Measurements from ENCODE around the gene ST8SIA3.

Gene ST8SIA3, protein sequence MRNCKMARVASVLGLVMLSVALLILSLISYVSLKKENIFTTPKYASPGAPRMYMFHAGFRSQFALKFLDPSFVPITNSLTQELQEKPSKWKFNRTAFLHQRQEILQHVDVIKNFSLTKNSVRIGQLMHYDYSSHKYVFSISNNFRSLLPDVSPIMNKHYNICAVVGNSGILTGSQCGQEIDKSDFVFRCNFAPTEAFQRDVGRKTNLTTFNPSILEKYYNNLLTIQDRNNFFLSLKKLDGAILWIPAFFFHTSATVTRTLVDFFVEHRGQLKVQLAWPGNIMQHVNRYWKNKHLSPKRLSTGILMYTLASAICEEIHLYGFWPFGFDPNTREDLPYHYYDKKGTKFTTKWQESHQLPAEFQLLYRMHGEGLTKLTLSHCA

DNA sequence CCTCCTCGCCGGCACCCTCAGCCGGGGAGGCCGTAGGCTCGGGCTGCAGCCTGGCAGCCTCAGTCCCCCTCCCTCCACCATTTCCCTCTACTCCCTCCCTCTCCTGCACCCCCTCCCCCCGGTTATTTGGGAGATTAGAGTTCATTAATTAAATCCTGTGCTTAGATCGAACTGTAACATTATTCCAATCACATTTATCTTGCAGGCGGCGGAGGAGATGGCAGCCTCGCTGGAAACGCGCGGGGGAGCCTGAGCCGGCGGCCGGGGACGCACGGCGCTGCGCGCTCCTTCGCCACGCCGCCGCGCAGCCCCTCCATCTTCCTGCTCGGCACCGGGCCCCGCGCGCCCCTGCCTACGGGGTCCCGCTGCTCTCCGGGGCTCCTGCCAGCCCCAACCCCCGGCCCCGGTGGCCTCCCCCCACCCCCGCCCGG is at the start of gene ST8SIA3:
Gene ST8SIA3, plus strand, starts transcription at position 287 of the 431 bp plus-strand sequence. CDS start 290 bp downstream, outside the sequence.
- no peak for DNase-seq

DNA sequence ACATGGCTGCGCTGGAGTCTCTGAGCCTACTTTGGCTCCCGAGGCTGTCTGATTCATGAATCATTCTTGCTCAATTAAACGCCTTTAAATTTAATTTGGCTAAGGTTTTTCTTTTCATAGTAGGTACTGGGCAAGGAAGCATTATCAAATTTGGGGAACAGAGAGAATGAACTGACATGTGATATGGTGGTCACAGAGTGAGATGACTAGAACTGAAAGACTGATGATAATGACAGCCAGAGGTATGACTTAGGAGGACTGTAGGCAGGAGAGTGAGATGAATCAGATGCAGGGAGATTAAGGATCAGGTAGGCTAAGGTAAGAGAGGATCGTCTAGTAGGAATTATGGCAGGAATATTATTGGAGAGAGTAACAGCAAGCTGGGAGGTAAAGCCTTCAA is 40.9 kb upstream of the ST8SIA3 start:
- DNase-seq = no peak

DNA sequence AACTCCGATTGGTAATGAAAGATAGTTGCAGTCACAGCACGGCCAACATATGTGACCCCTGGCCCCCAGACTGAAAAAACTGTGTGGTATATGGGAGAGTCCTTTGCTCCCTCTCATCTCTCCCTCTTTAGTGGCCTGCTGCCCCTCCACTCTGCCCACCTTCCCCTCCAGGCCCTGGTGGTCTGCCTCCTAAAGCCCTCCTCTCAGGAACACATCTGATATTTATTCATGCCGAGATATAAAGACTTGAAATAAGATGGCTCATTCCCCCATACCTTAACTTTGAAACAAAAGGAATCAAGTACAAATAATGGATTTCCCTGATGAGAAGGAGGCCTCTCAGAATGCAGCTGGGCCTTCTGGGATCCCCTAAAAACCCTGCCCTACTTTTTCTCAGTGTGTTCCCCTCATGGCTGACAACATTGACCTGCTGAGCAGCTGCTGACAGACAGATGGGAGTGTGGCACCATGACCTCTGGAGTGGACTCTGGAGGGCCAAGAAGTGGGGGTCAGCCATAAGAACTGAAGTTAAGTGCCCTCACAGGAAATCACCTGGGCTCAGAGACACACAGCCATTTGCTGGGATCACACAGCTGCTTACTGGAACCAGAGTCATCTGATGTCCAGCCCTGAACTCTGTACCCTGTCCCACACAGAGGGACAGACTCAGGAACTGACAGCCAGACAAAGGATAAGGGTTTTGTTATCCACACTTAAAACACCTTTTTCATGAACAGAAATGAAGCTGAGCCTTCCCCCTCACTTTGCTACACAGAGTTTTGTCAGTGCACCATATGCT is 39.8 kb upstream of the ST8SIA3 start:
- no peak for DNase-seq

DNA sequence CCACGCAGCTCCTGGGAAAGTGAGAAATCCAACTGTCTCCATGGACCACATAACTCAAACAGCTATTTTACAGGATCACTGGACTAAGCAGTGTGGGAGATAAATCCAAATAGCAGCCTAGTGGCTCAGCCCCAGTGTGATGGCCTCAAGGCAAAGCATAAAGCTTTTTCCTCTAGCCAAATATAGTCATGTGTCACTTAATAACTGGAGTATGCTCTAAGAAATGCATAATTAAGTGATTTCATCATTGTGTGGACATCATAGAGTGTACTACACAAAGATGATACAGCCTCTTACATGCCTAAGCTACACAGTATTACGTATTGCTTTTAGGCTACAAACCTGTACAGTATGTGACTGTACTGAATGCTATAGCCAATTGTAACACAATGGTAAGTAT is 31.8 kb upstream of the ST8SIA3 start:
- no peak for DNase-seq

DNA sequence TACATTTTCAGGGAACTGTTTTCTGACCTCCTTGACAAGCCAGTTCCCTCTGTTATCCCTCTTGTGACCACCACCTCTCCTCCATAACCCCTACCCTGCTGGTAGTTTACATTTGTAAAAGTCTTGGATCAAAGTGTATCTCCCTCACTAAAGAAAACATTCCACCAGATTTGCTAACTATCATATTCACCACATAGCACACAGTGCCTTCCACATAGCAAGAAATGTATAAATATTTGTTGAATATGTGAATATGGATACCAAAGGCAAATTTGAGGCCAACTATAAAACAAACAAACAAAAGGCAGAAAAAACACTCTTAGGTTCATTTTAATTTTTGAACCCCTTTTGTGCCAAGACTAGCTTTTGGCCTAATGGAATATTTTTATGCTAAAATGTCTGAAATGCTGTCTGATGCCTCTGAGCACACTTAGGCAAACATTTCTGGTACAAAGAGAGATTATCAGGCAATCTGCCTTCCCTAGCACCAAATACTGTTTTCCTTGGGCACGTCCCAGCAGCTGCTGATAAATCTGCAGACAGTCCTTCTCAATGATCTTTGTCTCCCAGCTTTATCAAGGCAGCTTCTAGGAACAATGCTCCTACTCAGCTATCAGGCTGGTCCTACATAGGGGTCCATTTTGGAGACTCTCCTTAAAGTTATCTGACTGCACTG is 26.7 kb upstream of the ST8SIA3 start:
- no peak for DNase-seq

DNA sequence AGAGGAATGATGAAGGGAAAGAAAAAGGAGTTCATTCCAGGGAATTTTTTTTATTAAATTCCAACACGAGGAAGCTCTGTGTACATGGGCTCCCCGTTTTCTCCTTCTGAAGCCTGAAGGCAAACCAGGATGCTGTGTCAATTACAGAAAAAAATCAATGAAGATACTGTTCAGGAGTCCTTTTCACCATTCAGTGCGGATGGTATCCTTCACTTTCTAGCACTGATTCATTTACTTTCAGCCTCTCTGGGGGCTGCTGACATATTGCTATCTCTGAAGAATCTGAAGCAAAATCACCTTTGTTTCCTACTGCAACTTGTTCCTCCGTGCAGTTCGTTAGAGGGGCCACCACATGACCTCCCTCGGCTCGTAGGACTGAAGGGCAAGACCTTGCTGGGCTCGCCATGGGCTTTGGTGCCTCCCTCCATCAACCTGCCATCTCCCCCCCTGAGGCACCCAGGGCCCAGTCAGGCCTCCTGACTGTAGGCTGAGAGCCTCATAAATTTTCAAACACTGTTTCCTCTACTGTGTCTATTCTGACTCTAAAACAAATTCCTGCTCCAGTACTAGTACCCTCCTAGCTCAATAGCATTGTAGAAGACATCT is 25.5 kb upstream of the ST8SIA3 start:
- no peak for DNase-seq

DNA sequence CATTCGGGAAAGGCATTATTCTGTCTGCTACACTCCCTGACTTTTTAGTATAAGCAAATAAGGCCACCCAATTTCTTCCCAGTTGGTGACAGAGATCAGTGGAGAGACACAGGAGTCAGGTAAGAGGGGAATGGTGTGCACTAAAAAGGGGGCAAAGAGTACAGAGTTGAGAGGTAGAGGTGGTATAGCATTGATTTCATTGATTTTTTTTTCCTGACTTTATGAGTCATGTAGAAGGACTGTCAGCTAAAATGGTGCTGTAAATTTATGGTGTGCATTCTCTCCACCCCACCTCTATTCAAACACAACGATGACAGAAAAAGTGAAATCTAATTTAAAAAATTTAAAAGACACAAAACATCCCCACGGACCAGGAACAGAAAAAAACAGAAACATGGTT is 23.7 kb upstream of the ST8SIA3 start:
- no peak for DNase-seq

DNA sequence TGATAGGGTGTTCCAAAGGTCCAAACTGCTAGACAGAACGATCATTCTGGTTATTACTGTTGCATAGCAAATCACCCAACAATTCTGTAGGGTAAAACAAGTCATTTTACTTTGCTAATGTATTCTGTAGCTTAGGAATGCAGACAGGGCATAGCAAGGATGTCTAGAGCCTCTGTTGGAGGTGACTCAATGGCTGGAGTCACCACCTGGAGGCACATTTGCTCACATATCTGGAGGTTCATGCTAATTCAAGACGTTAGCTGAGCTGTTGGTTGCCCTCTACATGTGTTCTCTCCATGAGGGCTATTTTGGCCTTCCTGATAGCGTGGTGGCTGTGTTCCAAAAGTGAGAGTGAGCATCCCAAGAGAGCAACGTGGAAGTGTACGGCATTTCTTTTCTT is 22.5 kb upstream of the ST8SIA3 start:
- DNase-seq = no peak

DNA sequence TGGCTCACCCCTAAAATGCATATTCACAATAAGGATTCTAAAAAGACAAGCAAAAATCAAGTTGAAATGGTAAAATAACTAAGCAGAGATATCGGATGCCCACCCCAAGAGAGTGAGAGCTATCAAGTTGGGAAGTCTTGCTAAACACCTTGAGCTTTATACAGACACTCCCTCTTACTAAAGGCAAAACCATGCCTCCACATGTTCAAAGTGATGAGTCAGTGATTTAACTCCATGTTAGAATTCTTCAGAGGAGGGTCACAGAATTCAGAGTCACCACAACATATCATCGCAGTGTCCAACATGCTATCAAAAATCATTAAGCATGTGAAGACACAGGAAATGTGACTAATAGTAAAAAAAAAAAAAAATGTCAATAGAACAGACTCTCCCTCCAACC is 20.6 kb upstream of the ST8SIA3 start:
- peak; percentile 3 for DNase-seq

DNA sequence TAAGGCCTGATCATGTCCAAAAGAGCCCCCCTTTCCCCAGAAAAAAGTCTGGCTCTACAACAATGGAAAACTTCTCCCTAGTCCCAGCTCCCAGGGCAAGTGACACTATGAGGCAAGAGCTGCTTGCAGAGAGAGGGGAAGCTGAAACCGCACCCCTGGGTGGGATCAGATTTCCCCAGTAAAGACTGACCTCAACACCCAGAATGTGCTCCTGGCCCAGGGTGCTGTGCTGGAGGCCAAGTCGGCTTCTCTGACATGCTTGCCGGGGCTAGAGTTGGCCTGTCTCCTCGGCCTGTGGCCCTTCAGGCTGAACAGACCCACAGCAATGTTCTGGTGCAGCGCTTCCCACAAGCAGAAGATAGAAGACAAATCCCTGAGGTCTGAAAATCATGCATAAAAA is 18.4 kb upstream of the ST8SIA3 start:
- no peak for DNase-seq

DNA sequence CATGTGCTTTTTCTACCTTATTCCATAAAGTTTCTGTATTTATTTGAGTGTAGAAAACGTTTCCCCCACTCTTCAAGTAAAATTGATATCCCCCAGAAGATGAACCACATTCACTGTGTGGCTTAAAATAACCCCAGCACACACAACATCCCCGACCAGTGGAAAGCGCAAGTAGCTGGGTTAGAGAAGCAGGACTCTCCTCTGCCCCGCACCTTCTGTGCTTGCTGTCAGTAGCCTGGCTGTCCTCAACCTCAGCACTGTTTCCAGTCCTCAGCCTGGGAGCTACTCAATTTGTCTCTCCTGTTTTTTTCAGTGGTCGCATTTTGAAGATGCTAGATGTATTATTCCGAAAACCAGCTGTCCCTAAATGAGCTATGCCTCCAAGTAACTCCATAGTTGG is 18.0 kb upstream of the ST8SIA3 start:
- DNase-seq = no peak

DNA sequence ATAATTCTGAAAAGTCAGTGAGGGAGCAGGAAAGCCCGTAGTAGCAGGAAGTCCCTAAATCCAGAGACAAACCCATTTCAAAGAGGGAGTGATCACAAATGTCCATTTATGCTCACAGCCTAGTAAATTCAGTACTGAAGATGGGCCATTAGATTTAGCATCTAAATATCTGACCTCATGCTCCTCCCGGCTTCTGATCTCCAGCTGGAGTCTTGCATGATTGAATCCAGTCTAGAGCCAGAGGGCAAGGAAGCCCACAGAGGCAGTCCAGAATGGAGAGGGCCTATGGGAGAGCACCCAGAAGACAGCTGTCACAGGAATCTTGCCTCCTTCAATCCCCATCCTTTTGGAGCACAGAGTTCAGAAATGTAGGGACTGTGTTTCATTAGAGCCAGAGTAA is 16.0 kb upstream of the ST8SIA3 start:
- DNase-seq = no peak

DNA sequence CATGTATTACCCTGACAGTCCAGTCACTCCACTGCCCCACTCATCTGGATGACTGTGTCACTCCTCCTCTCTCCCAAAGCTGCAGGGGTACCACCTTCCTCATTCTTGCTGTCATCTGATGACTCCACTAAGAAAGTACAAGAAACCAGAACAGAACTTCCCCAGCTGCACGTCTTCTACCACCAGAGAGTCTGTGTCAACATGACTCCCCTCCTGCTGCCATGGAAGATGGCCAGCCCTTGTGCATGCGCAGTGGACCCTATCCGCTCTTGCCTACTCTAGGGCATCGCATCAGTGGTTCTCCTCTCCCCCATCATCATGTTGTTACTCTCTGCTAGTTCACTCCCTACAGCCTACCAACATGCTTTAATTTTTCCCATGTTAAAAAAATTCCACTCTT is 14.5 kb upstream of the ST8SIA3 start:
- no peak for DNase-seq

DNA sequence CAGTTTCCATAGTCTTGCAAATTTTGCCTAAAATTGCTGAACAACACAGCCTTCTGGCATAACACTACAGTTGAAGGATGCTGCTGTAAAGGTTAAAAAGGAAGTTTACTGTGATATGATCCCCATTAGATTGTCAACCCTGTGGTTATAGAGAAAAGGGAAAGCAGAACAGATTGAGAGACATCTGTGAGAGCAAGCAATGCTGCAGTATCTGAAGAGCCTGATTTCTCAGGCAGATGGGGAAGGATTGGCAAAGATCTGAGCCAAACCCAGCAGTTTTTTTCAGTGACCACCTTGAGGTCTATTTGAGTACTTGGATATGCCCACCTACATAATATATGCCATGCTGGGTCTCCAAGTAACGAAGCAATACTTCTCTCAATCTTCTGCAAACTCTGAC is 8.5 kb upstream of the ST8SIA3 start:
- no peak for DNase-seq

DNA sequence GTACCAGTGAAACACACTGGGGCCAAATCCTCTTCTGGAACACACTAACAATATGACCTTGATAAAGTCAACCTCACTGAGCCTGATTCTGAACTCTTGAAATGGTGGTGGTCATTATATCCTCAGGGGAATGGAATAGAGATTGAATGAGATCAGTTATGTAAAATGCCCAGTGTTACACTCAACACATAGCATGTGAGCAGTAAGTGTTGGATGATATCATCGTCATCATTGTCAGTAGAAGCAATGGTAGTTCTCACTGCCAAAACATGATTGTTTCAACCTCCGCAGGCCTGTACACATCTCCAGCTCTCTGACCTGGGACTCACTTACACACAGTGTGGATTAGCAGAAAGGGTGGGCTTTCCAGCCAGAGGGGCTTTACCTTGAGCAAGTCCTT is 5.5 kb upstream of the ST8SIA3 start:
- DNase-seq = no peak

DNA sequence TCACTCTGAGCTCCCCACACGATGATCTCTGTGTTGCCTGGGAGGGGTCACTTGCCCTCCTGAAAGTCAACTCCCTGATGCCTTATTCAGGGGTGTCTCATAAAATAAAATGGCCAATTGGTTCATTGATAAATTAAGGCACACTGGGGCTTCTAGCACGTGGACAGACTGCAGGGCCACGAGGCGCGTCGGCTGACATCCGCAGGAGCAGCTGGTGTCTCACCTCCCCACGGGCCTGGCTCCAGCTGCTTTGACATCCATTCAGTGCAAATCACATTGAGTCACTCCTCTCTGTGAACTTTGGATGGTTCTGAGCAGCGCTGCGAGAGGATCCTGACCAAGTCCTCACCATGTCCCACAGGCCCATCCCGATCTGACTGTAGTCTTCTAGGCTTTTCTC is 4.6 kb upstream of the ST8SIA3 start:
- no peak for DNase-seq

DNA sequence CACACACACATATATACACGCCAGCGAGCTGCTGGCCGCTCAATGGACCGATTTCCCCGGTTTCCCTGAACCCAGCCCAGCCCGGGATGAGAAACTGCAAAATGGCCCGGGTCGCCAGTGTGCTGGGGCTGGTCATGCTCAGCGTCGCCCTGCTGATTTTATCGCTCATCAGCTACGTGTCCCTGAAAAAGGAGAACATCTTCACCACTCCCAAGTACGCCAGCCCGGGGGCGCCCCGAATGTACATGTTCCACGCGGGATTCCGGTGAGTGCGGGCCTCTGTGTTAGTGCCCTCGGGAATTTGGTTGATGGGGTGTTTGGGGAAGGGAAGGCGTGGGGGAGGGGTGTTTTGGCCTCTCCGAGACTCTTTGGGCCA is 392 bp downstream of the ST8SIA3 start:
- no peak for DNase-seq

DNA sequence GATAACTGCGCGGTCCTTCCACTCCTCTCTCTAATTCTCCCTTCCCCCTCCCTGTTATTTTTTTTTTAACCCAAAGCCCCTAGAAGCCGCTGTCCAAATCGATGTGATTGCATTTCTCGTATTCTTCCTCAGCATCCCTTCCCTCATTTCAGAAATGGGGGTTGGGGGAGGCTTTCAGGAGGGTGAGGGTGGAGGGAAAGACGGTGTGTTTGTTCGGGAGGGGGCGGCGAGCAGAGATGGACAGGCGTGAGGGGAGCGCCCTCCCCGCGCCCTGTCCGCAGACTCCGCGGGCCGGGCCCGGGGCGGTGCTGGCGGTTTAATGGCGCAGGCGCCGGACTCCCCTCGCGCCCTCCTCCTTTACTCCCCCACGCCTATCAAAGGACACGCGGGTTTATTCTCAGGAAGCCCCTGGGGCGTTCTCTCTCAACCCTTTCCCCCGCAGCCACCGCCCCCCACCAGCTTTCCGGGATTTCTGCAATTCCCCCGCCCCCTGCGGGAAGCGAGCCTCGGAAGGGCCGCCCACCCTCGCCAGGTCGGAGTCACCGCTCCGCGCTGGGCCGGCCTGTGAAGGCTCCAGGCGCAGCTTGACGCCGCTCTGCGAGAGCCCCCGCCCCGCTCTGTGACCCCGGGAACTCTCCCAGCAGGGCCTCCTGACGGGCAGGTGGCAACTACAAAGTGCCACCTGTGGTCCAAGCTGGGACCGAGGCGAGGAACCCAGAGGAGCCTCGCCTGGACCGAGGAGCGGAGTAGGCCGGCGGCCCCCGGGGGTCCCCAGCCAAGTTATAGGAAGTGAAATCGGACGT is 981 bp downstream of the ST8SIA3 start:
- DNase-seq = no peak

DNA sequence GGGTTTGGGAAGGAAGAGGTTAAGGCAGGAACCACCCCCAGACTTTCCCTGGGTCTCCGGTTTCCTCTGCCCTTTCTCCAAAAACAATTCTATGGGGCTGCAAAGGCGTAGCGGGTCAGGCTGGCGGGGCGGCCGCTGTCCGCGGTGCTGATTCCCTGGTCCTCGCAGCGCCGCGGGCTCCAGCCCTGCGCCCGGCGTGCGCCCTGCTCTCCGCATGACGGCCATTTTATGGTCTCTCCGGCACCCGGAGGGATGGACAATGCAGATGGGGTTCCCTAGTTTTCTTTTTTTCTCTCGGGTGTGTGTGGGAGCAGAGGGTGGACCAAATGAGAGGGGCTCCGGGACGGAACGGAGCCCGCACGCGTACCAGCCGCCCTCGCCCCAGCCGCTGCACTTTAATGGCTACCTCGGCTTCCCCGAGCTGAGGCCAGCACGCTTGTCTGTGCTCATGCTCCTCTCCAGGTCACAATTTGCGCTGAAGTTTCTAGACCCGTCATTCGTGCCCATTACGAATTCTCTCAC is 1.6 kb downstream of the ST8SIA3 start:
- peak; percentile 37 for DNase-seq

DNA sequence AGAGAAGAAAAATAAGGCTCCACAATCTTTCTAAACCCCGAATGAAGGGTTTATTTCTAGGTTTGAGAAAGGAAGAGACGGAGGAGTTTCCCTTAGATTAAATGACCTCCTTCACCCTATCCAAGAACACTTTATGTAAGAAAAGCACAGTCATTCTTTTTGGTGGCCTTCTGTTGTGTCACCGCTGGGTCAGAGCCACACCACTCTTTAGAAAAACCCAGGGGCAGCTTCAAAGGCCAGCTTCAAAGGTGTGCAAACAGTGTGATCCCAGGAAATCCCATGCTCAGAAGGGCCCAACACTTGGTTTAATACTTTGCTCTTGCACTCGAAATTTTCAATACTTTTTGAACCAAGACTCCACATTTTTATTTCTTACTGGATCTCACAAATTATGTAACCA is 7.1 kb downstream of the ST8SIA3 start:
- DNase-seq = no peak

DNA sequence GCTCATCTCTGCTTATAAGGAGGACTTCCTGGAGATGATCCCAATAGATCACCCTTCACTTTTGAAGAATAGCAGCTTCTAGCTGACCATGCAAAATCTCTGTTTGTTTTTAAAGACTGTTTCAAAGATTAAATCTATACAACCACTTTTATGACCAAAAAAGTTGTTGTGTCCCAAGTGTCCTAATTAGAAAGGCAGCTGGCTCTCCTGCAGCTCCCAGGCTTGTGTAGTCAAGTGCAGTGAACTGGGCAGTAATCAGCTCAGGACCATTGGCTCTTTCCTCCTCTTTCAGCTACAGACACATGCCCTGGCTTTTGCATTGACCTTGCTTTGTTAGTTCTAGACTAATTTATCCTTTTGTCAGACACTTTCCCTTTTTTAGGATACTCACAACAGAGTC is 10.4 kb downstream of the ST8SIA3 start:
- DNase-seq = no peak

DNA sequence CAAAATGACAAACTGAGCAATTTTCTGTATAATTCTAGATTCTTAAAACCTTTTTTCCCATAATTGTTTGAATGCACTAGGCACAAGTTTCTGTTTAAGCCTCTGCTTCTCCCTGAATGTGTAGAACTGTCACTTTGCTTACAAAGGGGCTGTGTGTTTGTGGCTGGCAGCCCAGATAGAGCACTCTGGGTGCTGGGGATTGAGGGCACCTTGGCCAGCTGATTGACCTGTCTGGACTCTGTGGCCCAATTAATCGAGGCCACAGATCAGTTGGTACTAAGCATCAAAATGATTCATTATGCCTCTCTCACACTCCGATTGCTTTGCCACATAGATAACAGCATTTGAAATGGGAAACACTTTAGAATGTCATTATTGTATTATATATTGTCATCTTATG is 12.1 kb downstream of the ST8SIA3 start:
- no peak for DNase-seq

Measured in fibroblast of skin of right biceps (primary cell).